Peyer's patch (tissue), 4 donors: ENCODE measurements around the gene FCN1.

Experiments
- CTCF ChIP-seq, 6 experiments: fragments of 450-650 bp in 4 of 6; fragments of 200-600 bp in 2 of 6; sonication (generic) in 1 of 6; IDR thresholded peaks; one replicate each; pipeline ENCODE4 v1.5.1; 2017 to 2019; ENCODE audit warnings: antibody characterized with exemption in 6 of 6, mild to moderate bottlenecking in 3 of 6, moderate library complexity in 1 of 6
- POLR2A ChIP-seq, 2 donors: fragments of 450-650 bp; IDR thresholded peaks; one replicate each; pipeline ENCODE4 v1.5.1; 2017; ENCODE audit warnings: antibody characterized with exemption in 2 of 2, mild to moderate bottlenecking in 2 of 2, moderate library complexity in 2 of 2

DNA sequence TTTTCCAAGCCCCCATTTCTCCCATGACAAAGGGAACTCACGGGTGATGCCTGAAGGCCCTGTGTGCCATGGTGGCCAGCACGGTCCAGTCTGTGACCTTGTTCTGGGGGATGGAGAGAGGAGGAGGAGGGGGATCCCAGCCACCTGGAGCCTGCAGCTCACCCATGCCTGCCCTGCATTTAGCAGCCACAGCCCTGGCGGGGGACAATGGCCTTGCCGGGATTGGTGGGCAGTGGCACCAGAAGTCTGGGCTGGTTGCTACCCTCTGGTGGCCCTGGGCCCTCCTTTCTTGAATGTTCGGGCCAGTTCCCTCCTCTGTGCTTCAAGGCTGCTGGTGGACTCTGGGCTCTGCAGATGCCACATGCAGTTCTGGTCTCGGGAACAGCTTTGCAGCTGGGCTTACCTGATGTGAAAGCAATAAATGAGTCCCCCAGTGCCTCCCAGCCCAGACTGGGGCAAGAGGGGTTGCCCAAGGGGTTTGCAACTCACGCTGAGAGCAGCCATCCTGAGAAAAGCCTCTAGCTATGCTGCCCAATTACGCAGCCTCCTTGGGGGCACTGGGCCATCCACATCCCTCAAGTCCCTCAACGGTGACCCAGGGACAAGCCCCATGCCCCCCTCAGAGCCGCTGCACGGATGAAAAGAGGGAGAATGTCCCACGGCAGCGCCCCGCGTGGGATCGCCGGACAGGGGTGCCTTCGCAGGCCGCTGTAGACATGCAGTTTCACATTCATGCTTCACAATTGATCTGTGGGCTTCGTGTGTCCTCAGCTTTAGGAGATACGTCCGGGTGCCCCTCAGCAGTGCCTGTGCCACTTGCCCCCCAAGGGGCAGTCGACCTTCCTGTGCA, 49.2 kb upstream of the FCN1 start:
- TF ChIP-seq CTCF (IDR thresholded peaks at IDR 0.05) (no peak), POLR2A (IDR thresholded peaks at IDR 0.05) (no peak)
